NK-92 (cell line): ENCODE results near the gene SAC3D1.

Experiments used
- DNase-seq: peaks from one replicate; lab custom pipeline; 2025; ENCODE audit not compliant: unreplicated experiment; lab: John Stamatoyannopoulos, UW

SAC3D1 gene

DNA sequence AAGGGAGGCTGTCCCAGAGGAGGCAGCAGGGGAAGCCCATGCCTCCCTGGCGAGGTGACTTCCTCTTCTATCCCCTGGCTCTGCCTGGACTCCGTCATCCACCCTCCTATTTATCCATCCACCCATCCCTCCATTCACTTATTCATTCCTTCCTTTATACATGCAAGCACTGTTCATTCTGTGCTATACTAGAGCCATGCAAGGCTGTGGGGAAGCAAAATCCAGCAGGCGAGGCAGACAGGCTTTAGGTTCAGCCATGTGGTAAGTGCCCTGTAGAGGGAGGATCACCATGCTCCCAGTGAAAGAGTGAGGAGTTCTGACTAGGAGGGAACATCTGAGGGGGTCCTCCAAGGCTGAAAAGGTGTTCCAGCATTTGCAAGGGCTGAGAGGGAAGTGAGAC, 18.5 kb downstream of the SAC3D1 start:
- DNase-seq = no peak

- DNase-seq = no peak
Observed at GRCh38 chr11:65059959-65060824, 19.2 kb downstream of the SAC3D1 start.

- DNase-seq = no peak
Observed at GRCh38 chr11:65060913-65061408, 20.0 kb downstream of the SAC3D1 start.

DNA sequence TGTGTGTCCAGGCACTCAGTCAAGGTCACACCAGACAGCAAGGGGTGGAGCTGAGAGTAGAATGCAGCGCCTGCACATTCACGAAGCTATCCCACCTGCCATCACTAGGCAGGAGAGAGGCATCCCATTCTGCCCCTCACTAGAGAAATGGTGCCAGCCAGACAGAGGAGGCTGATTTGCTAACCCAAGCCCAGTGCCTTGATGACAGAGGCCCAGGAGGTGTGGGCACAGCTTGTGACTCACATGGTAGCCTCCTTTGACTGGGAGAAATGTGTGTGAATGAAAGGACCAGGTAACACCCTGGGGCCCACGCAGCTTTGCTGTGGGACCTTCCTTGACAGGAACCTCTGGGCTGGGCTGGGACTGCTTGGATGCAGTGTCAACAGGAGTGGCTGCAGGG, 22.5 kb downstream of the SAC3D1 start:
- no peak for DNase-seq

GRCh38 chr11:65064847-65065240, 23.8 kb downstream of the SAC3D1 start:
- no peak for DNase-seq

DNA sequence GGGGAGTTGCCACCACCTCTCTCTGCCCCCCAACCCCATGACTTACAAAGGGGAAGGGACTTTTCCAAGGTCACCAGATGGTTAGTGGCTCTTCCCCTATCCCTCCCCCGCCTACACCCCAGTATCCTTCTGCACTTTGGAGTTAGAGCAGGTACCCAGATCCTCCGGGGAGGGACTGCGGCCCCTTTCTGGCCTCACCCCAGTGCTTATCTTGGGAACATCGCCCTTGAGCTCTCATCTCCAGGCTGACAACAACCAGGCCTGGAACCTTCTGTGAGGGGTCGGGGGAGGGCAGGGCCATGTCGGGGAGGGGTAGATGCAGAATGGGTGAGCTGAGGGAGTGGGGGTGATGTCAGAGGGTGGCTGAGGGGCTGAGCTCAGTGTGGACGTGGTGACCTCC, 24.8 kb downstream of the SAC3D1 start:
- no peak for DNase-seq

GRCh38 chr11:65066315-65066714, 25.3 kb downstream of the SAC3D1 start:
- no peak for DNase-seq

DNA sequence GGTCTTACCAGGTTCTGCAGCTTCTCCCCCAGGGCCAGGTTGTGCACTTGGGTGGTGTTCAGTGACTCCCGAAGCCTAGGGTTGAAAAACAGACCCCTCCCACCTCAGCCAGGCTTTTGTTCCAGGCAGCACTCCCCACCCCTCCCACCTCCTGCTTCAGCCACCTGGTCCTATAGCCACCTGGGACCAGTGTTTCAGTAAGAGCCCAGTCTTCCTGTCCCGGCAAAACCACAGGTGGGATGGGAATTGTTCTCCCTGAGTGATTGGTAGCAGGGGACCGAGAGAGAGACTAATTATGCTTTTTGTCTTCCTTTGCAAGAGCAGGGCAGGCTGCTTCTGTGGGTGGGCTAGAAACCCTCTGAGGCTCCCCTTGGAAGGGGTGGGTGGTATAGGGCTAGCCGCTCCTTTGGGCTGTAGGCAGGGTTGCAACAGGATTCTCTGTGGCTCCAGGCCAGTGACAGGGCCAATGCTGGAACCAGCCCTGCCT, 25.8 kb downstream of the SAC3D1 start:
- no peak for DNase-seq

- no peak for DNase-seq
Observed at GRCh38 chr11:65067446-65067845, 26.4 kb downstream of the SAC3D1 start.

DNA sequence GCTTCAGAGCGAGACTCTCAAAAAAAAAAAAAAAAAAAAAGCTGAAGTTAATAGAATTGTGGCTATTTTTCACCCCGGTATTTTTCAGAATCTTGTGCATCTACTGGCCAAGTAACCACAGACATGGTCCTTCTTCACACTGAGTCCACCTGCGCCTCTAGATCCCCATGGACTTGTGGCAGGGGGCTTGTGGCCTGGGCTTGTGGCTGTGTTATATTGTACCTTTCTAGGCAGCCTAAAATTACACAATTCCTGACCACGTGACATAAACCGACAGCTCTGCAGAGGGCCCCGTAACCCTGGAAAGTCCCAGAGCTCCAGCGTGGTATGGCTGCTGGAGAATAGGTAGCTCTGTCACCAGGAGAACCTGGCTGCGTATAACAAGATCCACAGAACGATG, 28.2 kb downstream of the SAC3D1 start:
- no peak for DNase-seq

DNA sequence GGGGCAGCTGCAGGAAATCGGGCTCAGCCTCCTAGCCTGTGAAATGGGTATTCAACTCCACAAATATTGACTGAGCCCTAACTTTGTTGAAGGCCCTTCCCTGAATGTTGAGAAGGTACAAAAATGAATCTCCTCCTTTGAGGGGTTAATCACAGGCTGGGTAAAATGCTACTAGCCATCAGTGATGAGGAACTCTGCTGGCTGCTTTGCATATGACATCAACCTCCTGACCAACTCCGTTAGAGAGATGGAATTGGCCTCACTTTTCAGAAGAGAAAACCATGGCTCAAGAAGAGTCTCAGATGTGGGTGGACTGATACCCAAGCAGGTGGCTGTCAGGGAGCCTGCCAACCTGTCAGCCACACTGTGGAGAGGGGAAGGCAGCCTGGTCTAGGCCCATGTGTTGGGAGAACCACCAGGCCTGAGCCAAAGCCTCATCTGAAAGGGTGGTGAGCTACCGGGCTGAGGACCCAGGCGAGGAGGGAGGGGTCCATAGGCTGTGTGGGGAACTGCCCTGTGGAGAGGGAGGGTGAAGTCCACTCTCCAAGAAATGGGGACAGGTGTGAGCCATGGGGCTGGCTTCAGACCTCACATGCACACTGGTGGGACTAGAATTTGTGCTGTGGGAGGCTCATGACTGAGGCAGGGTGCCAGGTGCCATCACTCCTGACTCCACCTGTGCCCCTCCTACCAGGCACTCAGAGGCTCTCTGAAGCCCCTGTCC, 31.1 kb downstream of the SAC3D1 start:
- DNase-seq = no peak

DNA sequence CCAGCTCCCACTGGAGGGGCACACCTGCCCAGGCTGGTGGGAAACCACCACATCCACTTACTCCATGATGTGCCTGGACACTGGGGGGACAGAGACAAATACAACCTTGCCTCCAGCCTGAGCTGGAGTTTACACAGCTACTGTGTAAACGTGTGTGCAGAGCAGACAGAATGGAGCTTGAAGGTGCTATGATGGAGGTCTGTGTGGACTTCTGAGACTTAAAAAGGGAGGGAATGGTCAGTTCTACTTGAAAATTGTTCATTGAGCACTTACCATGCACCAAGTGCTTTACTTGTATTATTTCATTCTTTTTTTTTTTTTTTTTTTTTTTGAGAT, 31.6 kb downstream of the SAC3D1 start:
- DNase-seq = no peak

DNA sequence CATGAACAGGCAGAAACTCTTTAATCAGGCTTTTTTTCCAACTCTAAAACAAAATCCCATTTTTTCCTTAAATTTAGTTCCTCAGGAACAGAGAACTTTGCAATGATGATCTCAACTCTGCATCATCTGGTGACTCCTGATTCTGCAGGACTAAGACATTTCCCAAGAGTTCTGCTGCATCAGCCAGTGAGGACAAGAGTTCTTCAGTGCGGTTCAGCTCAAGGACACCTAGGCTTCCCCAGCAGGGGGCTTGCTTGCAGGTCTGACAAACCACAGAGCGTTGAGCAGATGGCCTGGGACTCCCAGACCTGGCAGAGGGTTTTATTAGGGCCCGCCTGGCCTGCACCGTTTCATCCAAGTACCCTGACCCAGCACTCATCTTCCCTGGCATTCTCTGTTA, 36.4 kb downstream of the SAC3D1 start:
- DNase-seq = no peak

DNA sequence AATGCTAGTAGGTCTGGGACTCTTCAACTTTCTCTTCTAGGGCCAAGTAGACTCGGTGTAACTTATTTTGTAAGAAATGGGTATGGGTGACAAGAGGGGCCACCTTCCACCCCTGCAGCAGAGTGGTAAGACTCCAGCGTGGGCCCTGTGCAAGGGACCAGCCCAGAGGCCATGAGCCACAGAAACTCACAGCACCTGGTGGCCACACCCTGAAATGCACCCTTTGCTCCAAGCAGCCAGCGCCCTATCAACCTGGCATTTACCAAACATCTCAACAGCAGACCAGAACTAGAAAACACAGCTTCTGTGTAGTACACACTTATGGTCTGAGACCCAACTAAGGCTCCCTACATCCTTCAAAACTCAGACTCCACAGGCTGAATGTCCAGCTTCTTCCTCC, 37.1 kb downstream of the SAC3D1 start:
- DNase-seq = no peak

GRCh38 chr11:65078786-65079342, 37.9 kb downstream of the SAC3D1 start:
- no peak for DNase-seq

DNA sequence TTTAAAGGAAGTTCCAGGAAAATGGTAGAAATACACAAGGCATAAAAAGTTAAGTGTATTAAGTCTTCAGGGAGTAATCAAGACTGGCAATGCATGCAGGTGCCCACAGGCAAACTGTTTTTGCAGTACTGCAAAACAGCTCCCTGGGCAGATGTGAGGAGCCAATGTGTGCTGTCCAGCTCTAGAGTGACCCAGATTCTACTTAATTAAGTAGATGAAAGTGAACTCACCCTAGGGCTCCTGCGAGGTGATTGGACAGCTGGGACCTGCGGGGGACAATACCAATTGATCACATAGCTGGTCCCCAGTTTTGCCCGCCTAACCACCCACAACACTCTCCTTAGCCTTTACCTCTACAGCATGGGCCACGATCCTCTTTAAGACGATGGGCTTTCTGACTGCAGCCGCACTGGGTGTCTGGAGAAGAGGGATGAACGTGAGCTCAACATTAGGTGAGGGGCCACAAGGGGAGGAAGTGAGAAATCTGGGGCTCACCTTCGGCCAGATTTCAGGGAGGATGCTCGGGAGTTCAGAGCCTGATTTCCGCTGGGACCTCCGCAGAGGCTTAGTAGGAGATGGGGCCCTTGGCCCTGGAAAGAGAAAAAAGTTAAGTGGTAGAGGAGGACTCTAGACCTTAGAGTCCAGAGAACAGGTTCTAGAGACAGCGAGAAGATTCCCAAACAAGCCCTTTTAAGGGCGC, 42.3 kb downstream of the SAC3D1 start:
- no peak for DNase-seq

DNA sequence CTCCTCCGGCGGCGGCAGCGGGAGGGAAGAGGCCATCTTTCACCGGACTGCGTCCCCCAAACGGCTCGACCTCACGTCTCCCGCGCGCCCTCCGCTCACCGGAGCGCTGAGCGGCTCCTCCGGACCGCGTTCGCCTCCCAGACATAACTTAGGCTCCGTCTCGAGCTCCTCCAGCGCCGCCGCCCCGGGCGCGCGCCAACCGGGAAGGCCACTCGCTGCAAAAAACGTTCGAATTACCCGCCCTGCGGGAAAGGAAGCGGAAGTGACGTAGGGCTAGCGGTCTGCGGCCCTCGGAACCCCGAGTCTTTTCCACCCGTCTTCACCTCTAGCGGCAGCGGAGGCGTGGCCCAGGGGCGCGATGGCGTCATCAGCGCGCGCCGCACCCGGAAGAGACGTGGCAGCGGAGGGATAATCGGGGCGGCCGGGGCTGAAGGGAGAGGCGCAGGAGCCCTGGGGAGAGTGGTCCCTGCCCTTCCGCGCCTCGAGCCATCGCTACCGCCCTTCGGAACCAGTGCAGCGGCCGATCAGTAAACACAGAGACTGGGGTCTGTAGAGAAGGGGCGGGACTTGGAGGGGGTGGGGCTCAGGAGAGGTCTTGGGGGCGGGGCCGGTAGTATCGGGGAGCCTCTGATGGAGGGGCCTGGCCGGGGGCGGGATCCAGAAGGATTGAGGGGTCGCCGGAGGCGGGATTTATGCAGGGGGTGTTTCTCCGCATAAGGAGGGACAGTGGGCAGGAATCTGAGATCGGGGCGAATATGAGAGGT, 43.0 kb downstream of the SAC3D1 start, which contains the start of the genes CDCA5 and ZFPL1:
Gene CDCA5 (minus strand): TSS at position 207 of the 764 bp plus-strand sequence. CDS start 62 bp downstream, at position 145.
Gene ZFPL1 (plus strand): TSS at position 389 of the 764 bp plus-strand sequence. CDS start 477 bp downstream, outside the sequence.
- DNase-seq = peak; percentile 73

GRCh38 chr11:65084598-65085375, 43.8 kb downstream of the SAC3D1 start:
- no peak for DNase-seq

DNA sequence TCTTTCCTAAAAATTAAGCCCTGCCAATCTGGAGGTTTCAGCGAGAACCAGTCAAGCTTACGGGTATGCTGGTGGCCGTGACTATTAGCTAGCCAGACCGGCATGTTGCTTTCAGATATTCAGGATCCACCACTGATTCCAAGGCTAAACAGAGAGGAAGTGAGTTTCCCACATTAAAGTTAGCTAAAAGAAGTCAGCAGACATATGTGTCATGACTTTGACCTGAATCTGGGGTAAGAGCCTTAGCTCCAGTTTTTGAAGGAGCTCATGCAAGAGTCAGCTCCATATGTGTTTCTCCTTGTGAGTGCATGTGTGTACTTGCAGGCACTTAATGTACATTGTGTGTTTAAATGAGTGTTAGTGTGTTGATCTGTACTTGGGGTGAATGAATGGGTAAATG, 44.4 kb downstream of the SAC3D1 start:
- no peak for DNase-seq
